HCT116 (cell line): ENCODE data around the gene SEZ6.

ENCODE experiments used
- JUND ChIP-seq: IDR thresholded peaks from 2 replicates; pipeline ENCODE4 v1.6.1; 2012
- POLR2A ChIP-seq: IDR thresholded peaks from 2 replicates; pipeline ENCODE4 v1.7.0; 2011; ENCODE audit warnings: borderline replicate concordance; ENCODE audit not compliant: insufficient read depth, insufficient read length; ENCODE audit errors: extremely low read depth
- POLR2AphosphoS5 ChIP-seq: IDR thresholded peaks from 2 replicates; pipeline ENCODE4 v1.6.1; 2011; ENCODE audit warnings: mild to moderate bottlenecking, low read depth, low read length, moderate library complexity
- SP1 ChIP-seq: IDR thresholded peaks from 2 replicates; pipeline ENCODE4 v1.6.1; 2012; ENCODE audit warnings: low read depth
- YY1 ChIP-seq: IDR thresholded peaks from 2 replicates; pipeline ENCODE4 v1.6.1; 2011; ENCODE audit warnings: low read length, low read depth, moderate library complexity, mild to moderate bottlenecking; ENCODE audit not compliant: insufficient replicate concordance; ENCODE audit errors: extremely low read depth
- TF ChIP-seq, protein P1 (sequence below), 3 experiments: fragments of 200-600 bp in 1 of 3; sonication (generic) in 1 of 3; IDR thresholded peaks in 2 of 3; conservative IDR thresholded peaks in 1 of 3; 2 replicates each; pipeline ENCODE4 v1.5.1; 2012 to 2017; ENCODE audit warnings: low read depth in 2 of 3, low read length in 2 of 3, antibody characterized with exemption in 1 of 3, borderline replicate concordance in 1 of 3, control low read depth in 1 of 3, mild to moderate bottlenecking in 1 of 3, mixed read lengths in 1 of 3, mixed run types in 1 of 3, moderate library complexity in 1 of 3; ENCODE audit not compliant: insufficient read depth in 1 of 3
- TF ChIP-seq, protein P2 (sequence below): IDR thresholded peaks from 2 replicates; pipeline ENCODE4 v1.6.1; 2012
- TF ChIP-seq, protein P3 (sequence below): IDR thresholded peaks from 2 replicates; pipeline ENCODE4 v1.6.1; 2012; ENCODE audit warnings: low read depth

DNA sequence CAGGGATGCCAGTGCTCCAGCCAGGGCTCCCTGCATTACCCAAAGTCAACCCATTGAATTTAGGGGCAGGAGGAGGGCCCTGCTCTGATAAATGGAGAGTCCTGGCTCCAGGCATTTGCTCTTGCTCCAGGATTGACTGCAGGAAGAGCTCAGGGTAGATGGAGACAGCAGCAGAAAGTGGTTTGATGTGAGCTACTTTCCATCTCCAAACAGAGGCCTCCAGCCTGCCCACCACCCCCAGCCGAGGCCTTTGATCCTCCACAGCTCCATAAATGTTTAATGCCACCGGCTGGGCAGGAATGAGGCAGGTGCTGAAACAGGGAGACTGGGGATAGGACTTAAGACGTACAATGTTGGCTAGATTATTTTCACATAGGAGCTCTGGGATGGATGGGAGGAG is 4.3 kb upstream of the SEZ6 start:
- TF ChIP-seq, protein P1, sequence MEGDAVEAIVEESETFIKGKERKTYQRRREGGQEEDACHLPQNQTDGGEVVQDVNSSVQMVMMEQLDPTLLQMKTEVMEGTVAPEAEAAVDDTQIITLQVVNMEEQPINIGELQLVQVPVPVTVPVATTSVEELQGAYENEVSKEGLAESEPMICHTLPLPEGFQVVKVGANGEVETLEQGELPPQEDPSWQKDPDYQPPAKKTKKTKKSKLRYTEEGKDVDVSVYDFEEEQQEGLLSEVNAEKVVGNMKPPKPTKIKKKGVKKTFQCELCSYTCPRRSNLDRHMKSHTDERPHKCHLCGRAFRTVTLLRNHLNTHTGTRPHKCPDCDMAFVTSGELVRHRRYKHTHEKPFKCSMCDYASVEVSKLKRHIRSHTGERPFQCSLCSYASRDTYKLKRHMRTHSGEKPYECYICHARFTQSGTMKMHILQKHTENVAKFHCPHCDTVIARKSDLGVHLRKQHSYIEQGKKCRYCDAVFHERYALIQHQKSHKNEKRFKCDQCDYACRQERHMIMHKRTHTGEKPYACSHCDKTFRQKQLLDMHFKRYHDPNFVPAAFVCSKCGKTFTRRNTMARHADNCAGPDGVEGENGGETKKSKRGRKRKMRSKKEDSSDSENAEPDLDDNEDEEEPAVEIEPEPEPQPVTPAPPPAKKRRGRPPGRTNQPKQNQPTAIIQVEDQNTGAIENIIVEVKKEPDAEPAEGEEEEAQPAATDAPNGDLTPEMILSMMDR (IDR thresholded peaks at IDR 0.05 in 2 of 3, conservative IDR thresholded peaks at IDR 0.05 in 1 of 3; ENCODE audit: borderline replicate concordance in 1 of 3, insufficient read depth in 1 of 3, low read depth in 2 of 3, low read length in 2 of 3) = no peak
- TF ChIP-seq, protein P2, sequence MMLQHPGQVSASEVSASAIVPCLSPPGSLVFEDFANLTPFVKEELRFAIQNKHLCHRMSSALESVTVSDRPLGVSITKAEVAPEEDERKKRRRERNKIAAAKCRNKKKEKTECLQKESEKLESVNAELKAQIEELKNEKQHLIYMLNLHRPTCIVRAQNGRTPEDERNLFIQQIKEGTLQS = no peak
- TF ChIP-seq POLR2AphosphoS5 (no peak), YY1 (no peak), POLR2A (no peak), SP1 (no peak), JUND (no peak)
- TF ChIP-seq, protein P3, sequence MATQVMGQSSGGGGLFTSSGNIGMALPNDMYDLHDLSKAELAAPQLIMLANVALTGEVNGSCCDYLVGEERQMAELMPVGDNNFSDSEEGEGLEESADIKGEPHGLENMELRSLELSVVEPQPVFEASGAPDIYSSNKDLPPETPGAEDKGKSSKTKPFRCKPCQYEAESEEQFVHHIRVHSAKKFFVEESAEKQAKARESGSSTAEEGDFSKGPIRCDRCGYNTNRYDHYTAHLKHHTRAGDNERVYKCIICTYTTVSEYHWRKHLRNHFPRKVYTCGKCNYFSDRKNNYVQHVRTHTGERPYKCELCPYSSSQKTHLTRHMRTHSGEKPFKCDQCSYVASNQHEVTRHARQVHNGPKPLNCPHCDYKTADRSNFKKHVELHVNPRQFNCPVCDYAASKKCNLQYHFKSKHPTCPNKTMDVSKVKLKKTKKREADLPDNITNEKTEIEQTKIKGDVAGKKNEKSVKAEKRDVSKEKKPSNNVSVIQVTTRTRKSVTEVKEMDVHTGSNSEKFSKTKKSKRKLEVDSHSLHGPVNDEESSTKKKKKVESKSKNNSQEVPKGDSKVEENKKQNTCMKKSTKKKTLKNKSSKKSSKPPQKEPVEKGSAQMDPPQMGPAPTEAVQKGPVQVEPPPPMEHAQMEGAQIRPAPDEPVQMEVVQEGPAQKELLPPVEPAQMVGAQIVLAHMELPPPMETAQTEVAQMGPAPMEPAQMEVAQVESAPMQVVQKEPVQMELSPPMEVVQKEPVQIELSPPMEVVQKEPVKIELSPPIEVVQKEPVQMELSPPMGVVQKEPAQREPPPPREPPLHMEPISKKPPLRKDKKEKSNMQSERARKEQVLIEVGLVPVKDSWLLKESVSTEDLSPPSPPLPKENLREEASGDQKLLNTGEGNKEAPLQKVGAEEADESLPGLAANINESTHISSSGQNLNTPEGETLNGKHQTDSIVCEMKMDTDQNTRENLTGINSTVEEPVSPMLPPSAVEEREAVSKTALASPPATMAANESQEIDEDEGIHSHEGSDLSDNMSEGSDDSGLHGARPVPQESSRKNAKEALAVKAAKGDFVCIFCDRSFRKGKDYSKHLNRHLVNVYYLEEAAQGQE = no peak
